CD4-positive, alpha-beta T cell treated with Interleukin-15 for 1 hour (primary cell): ENCODE results near the gene ZSWIM3.
"Not testable (repeated sequence)": the region's sequence is repeated elsewhere in the genome, so short reads cannot be mapped to it uniquely, and the experiment has no call there.

ENCODE experiments used
- DNase-seq: peaks from one replicate; pipeline ENCODE4 v3.0.0-alpha.2; 2020

The ZSWIM3 gene

GRCh38 chr20:45861221-45862075 lies 4.0 kb downstream of the ZSWIM3 start:
- no peak for DNase-seq

- DNase-seq = no peak
These were observed 6.4 kb downstream of the ZSWIM3 start for GRCh38 chr20:45863543-45864470.

- no peak for DNase-seq
These were observed 9.0 kb downstream of the ZSWIM3 start for GRCh38 chr20:45866454-45866853.

- DNase-seq = no peak
These were observed 9.9 kb downstream of the ZSWIM3 start for GRCh38 chr20:45867136-45867818.

- DNase-seq = no peak
These were observed 10.4 kb downstream of the ZSWIM3 start for GRCh38 chr20:45867819-45868176.

- DNase-seq = no peak
These were observed 15.2 kb downstream of the ZSWIM3 start for GRCh38 chr20:45872626-45873025.

GRCh38 chr20:45873409-45874103 lies 16.1 kb downstream of the ZSWIM3 start:
- no peak for DNase-seq

GRCh38 chr20:45874104-45874481 lies 16.7 kb downstream of the ZSWIM3 start:
- not testable (repeated sequence) for DNase-seq

- DNase-seq = no peak
These were observed 17.2 kb downstream of the ZSWIM3 start for GRCh38 chr20:45874576-45874975.

- DNase-seq = no peak
These were observed 20.8 kb downstream of the ZSWIM3 start for GRCh38 chr20:45878076-45878761.

- DNase-seq = peak; percentile 98
These were observed 23.8 kb downstream of the ZSWIM3 start, which contains the start of gene ZSWIM1 for GRCh38 chr20:45880988-45881788. ZSWIM1 (plus strand) TSS chr20:45881227; CDS start chr20:45882593, 1,366 bp downstream.

GRCh38 chr20:45882469-45883099 lies 25.2 kb downstream of the ZSWIM3 start:
- no peak for DNase-seq

GRCh38 chr20:45883100-45883469 lies 25.7 kb downstream of the ZSWIM3 start:
- no peak for DNase-seq

- DNase-seq = no peak
These were observed 29.4 kb downstream of the ZSWIM3 start for GRCh38 chr20:45886590-45887345.

- no peak for DNase-seq
These were observed 29.9 kb downstream of the ZSWIM3 start, which contains the start of gene SPATA25 for GRCh38 chr20:45887346-45887715. SPATA25 (minus strand) TSS chr20:45887622; CDS start chr20:45887590, 32 bp downstream.

GRCh38 chr20:45888681-45889080 lies 31.3 kb downstream of the ZSWIM3 start:
- DNase-seq = no peak

GRCh38 chr20:45890077-45890984 lies 32.9 kb downstream of the ZSWIM3 start:
- peak; percentile 61 for DNase-seq
